ENCODE results near the gene AHRR. TPM values are rescaled to one million over a fixed set of nuclear protein-coding genes. Genes with fewer than 3 reads are reported as not detected.

The AHRR gene
- total and polyA plus RNA-seq, 2 of the 4 experiments (the other 2 are of a cell fraction): 15.6 to 37.1 TPM

DNA sequence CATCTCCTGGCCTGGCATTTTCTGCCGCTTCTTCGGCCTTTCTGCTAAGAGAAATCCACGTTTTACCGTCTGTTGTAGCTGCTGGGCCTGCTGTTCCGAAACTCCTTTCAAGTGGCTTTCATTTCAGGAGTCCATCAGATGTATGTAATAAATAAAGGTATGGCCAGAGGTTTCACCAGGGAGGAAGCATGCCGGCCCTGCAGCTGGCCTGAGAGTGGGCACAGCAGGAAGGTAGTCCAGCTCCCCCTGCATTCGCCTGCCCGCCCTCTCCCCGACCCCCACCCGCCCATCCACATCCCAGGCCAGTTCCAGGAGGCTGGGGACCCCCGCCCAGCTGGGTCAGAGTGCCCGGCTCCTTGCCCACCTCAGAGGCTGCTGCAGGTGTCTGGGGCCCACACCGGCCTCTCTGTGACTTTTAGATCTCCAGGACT lies 75.0 kb downstream of the AHRR start:
- intact Hi-C loops (cut with micrococcal nuclease): no loop called here
- Histone ChIP-seq H3K9me3 (ENCODE audit: control insufficient read depth, insufficient read depth, low read length) (no peaks in the 10 kb centered on the region), H3K23ac (ENCODE audit: low read depth, low read length) (no peak overlapping the region), H2BK5ac (ENCODE audit: low read depth, low read length, poor library complexity, severe bottlenecking) (peak overlapping the region; percentile 94), H4K20me1 (ENCODE audit: insufficient read depth, low read length) (no peaks in the 10 kb centered on the region; the same call in 1 of the 2 replicates), H2BK120ac (ENCODE audit: low read depth, low read length) (peak overlapping the region; percentile 99), H3K36me3 (ENCODE audit: control insufficient read depth, insufficient read depth, low read length) (peaks cover 10% of the 10 kb centered on the region), H3K27ac (ENCODE audit: insufficient read depth, low read length) (peak overlapping the region; percentile 94), H4K8ac (ENCODE audit: low read depth in 2 of 2, low read length in 2 of 2) (peak overlapping the region; percentile 91 to 98), H3K79me1 (ENCODE audit: low read depth in 1 of 2, low read length in 2 of 2) (peaks cover 27 to 58% of the 10 kb centered on the region in 2 experiments), H2AK9ac (replicated peaks; ENCODE audit: low read depth, low read length, poor library complexity) (no peak overlapping the region), H2AK5ac (ENCODE audit: low read depth, low read length) (peak overlapping the region; percentile 98), H3K4me3 (ENCODE audit: insufficient read depth, low read depth, low read length) (no peak overlapping the region), H4K91ac (ENCODE audit: insufficient read depth, low read depth, low read length) (peak overlapping the region; percentile 100), H3K18ac (ENCODE audit: low read depth, low read length) (peak overlapping the region; percentile 92), H3K27me3 (ENCODE audit: control insufficient read depth, insufficient read depth, low read length) (no peaks in the 10 kb centered on the region), H3K9me1 (ENCODE audit: insufficient read depth, low read length) (peaks cover 32% of the 10 kb centered on the region), H3K4me1 (ENCODE audit: control insufficient read depth, insufficient read depth, low read length) (peaks cover 52% of the 10 kb centered on the region), H4K5ac (ENCODE audit: low read depth, low read length) (peak overlapping the region; percentile 94; the same call in 1 of the 2 replicates), H3K14ac (replicated peaks; ENCODE audit: low read depth, low read length) (peak overlapping the region; percentile 10; the same call in 1 of the 2 replicates), H3K56ac (ENCODE audit: extremely low read depth, insufficient read depth, low read length) (no peak overlapping the region), H2BK15ac (ENCODE audit: low read depth, low read length) (peak overlapping the region; percentile 94; the same call in 1 of the 3 replicates), H2AFZ (replicated peaks; ENCODE audit: low read length, poor library complexity) (no peak overlapping the region), H3K4ac (ENCODE audit: low read depth, low read length) (peak overlapping the region; percentile 100), H2BK20ac (ENCODE audit: low read depth, low read length) (peak overlapping the region; percentile 99), H3K4me2 (ENCODE audit: low read depth, low read length) (no peak overlapping the region), H3K9ac (ENCODE audit: low read depth, low read length) (peak overlapping the region; percentile 58)
- no TSS peak for BruUV-seq (replicated peaks)
- no peak for TF ChIP-seq CEBPB (IDR thresholded peaks at IDR 0.05; ENCODE audit: low read depth, low read length)
- TF ChIP-seq, protein P1, sequence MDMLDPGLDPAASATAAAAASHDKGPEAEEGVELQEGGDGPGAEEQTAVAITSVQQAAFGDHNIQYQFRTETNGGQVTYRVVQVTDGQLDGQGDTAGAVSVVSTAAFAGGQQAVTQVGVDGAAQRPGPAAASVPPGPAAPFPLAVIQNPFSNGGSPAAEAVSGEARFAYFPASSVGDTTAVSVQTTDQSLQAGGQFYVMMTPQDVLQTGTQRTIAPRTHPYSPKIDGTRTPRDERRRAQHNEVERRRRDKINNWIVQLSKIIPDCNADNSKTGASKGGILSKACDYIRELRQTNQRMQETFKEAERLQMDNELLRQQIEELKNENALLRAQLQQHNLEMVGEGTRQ (IDR thresholded peaks at IDR 0.05; ENCODE audit: low read depth, low read length): no peak
- TF ChIP-seq CHD1 (IDR thresholded peaks at IDR 0.05; ENCODE audit: low read depth, low read length): no peak
- TF ChIP-seq, protein P2, sequence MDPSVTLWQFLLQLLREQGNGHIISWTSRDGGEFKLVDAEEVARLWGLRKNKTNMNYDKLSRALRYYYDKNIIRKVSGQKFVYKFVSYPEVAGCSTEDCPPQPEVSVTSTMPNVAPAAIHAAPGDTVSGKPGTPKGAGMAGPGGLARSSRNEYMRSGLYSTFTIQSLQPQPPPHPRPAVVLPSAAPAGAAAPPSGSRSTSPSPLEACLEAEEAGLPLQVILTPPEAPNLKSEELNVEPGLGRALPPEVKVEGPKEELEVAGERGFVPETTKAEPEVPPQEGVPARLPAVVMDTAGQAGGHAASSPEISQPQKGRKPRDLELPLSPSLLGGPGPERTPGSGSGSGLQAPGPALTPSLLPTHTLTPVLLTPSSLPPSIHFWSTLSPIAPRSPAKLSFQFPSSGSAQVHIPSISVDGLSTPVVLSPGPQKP (IDR thresholded peaks at IDR 0.05; ENCODE audit: borderline replicate concordance, low read depth, low read length): no peak
- TF ChIP-seq NFE2L2 (IDR thresholded peaks at IDR 0.05; ENCODE audit: low read depth, low read length): no peak
- no peak for TF ChIP-seq FOS (IDR thresholded peaks at IDR 0.05; ENCODE audit: low read depth, low read length)
- TF ChIP-seq, protein P3, sequence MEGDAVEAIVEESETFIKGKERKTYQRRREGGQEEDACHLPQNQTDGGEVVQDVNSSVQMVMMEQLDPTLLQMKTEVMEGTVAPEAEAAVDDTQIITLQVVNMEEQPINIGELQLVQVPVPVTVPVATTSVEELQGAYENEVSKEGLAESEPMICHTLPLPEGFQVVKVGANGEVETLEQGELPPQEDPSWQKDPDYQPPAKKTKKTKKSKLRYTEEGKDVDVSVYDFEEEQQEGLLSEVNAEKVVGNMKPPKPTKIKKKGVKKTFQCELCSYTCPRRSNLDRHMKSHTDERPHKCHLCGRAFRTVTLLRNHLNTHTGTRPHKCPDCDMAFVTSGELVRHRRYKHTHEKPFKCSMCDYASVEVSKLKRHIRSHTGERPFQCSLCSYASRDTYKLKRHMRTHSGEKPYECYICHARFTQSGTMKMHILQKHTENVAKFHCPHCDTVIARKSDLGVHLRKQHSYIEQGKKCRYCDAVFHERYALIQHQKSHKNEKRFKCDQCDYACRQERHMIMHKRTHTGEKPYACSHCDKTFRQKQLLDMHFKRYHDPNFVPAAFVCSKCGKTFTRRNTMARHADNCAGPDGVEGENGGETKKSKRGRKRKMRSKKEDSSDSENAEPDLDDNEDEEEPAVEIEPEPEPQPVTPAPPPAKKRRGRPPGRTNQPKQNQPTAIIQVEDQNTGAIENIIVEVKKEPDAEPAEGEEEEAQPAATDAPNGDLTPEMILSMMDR (conservative IDR thresholded peaks at IDR 0.05; ENCODE audit: low read depth, low read length): no peak
- TF ChIP-seq RAD21 (IDR thresholded peaks at IDR 0.05; ENCODE audit: low read length): no peak
- no peak for TF ChIP-seq POLR2A (IDR thresholded peaks at IDR 0.05; ENCODE audit: low read depth, low read length)
- no peak for TF ChIP-seq BHLHE40 (IDR thresholded peaks at IDR 0.05; ENCODE audit: low read depth, low read length)
- ChIA-PET CTCF (no interaction called here), POLR2A (ENCODE audit: unreplicated experiment) (no interaction called here)
- dilution Hi-C loops (cut with HindIII; ENCODE audit: low sequenced_read_pairs, unreplicated experiment): no loop called here
- ATAC-seq (ENCODE audit: low read depth) (no peak), DNase-seq (no peak)
- in situ Hi-C loops (cut with MboI; ENCODE audit: low sequenced_read_pairs): no loop called here
- WGBS, 2 experiments (ENCODE audit: extremely low coverage in 2 of 2, insufficient read length in 1 of 2): 100% methylated on average over 2 of the region's 13 CpGs; no CpG with 5 or more reads in 1 of the 2 experiments
